Inflammatory macrophage treated with lipopolysaccharide for 4 hours (primary cell): Measurements from ENCODE around the gene PCDH8.

Source experiments
- DNase-seq: peaks from one replicate; pipeline ENCODE4 v3.0.0-alpha.2; 2020

PCDH8 gene

GRCh38 chr13:52810526-52810925 is 37.9 kb downstream of the PCDH8 start:
- no peak for DNase-seq

- DNase-seq = no peak
These were observed 38.4 kb downstream of the PCDH8 start for GRCh38 chr13:52810011-52810410.

- peak; percentile 61 for DNase-seq
These were observed 39.1 kb downstream of the PCDH8 start for GRCh38 chr13:52809310-52809769.

GRCh38 chr13:52808842-52809219 is 39.6 kb downstream of the PCDH8 start:
- no peak for DNase-seq

- no peak for DNase-seq
These were observed 42.4 kb downstream of the PCDH8 start for GRCh38 chr13:52806029-52806428.

- DNase-seq = no peak
These were observed 44.2 kb downstream of the PCDH8 start for GRCh38 chr13:52804202-52804641.

GRCh38 chr13:52800856-52801255 is 47.6 kb downstream of the PCDH8 start:
- no peak for DNase-seq

GRCh38 chr13:52798770-52799430 is 49.5 kb downstream of the PCDH8 start:
- DNase-seq = no peak

GRCh38 chr13:52797176-52797575 is 51.3 kb downstream of the PCDH8 start:
- DNase-seq = no peak

- DNase-seq = no peak
These were observed 53.9 kb downstream of the PCDH8 start for GRCh38 chr13:52794589-52794988.

GRCh38 chr13:52793515-52794061 is 54.9 kb downstream of the PCDH8 start:
- no peak for DNase-seq
